Measurements from ENCODE around the gene MOSMO.
"Not testable (repeated sequence)": the region's sequence is repeated elsewhere in the genome, so short reads cannot be mapped to it uniquely, and the experiment has no call there.

MOSMO gene

DNA sequence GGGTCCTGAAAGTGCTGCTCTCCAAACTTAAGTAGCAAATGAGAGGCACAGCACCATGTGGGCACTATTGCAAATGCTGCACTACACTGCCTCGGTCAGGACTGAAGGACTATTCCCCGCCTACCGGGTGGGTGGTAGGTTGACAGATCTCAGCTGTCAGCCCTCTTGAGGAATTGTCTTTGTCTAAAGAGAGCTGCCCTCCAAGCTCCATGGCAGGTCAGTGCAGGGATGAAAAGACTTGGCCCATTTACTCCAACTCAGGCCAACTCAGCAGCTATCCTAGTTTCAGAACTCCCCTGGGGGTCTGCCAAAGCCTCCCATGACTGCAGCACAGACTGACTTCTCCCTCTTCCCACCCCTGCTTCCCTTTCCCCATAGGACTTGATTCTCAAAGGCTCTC lies 3.6 kb upstream of the MOSMO start:
- no peak for DNase-seq

DNA sequence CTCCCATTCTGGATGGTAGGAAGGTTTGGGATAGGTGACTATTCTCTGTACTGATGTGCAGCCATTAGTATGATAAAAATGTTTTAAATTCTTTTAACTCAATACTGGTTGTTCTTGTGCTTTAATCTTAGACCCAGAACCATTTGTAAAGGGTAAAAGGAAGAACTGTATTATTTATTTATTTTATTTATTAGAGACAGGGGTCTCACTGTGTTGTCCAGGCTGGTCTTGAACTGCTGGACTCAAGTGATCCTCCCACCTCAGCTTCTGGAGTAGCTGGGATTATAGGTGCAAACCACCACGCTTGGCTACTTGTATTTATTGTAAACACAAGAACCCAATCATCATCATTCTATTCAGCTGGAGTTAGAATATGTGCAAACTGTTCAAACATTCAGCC lies 2.2 kb upstream of the MOSMO start:
- DNase-seq: no peak

- DNase-seq: no peak
Observed at GRCh38 chr16:22006636-22007035, 1.3 kb upstream of the MOSMO start.

- DNase-seq: no peak
Observed at GRCh38 chr16:22007159-22007508, 777 bp upstream of the MOSMO start.

- DNase-seq: no peak
Observed at GRCh38 chr16:22008215-22009059, 526 bp downstream of the MOSMO start.

DNA sequence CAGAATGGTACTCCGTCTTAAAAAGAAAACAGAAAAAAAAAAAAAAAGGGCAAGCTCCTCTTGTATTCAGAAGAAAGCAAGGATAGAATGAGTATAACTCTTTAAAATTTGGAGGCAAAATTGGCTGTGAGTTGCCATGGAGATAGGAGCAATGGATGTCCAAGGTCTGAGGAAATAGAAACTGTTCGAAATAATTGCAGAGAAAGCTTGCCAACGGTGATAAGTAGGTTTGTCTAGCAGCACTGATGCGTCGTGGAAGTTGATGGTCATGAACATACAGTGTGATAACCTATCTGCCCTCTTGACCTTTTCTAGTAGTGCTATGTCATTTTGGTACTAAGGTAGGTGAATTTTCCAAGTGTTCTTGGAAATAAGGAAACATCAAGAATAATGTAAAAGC lies 3.0 kb downstream of the MOSMO start:
- no peak for DNase-seq

DNA sequence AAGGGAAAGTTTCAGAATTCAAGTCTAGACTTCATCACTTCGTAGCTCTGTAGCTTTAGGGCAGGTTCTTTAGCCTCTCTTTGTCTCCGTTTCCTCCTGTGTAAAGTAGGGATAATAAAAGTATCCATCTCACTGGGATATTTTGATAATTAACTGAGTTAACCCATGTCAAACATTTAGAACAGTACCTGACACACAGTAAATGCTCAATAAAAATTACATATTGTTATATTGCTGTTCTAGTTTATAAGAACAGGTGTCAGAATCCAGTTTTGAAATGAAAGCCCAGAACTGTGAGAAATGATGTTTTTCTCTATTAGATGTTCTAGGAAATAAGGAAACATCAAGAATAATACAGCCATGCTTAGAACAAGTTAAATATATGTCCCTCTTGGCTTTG lies 4.3 kb downstream of the MOSMO start:
- no peak for DNase-seq

GRCh38 chr16:22013486-22013885 lies 5.6 kb downstream of the MOSMO start:
- DNase-seq: no peak

DNA sequence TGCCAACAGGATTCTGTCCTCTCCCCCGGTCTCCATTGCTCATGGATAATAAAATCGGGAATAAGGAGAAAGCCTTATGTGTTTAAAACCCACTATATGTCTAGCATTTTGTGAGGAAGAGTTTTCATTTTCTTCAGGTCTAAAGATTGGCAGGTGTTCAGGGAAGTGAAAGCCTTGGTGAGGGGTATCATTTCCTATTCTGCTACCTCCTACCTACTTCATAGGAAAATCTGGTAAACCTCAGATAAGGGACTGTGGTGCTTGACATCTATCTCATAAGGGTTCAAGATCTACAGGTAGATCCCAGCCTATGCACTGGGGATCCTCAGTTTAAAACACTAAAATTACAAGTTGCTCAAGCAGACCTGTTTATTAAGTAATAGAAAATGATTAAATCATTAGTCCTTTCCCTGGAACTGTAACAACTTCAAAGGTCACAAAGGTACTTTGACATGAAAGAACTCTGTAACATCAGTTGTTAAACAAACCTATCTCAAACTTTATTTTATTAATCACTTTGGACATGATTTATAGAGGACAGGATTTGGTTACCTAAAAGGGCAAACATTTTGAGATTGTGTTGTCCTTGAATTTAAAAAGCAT lies 6.5 kb downstream of the MOSMO start:
- no peak for DNase-seq

- DNase-seq: no peak
Observed at GRCh38 chr16:22016927-22017326, 9.0 kb downstream of the MOSMO start.

DNA sequence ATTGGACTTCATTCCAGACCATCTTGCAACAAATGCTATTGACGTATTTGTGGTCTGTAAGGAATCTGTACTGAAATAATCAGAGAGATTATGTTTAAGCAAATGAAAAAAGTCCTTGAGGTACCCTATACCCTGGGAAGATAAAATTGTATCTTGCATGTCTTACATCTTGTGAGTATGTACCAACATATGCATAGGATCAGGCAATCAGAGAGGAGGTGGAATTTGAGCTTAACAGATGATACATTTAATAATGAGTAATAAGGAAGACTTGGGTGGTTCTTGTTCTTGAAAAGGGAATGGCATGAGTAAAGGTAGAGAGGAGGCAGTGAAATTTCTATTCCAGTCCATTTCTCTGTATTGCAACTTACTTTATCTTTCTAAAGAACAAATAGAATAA lies 10.6 kb downstream of the MOSMO start:
- no peak for DNase-seq

DNA sequence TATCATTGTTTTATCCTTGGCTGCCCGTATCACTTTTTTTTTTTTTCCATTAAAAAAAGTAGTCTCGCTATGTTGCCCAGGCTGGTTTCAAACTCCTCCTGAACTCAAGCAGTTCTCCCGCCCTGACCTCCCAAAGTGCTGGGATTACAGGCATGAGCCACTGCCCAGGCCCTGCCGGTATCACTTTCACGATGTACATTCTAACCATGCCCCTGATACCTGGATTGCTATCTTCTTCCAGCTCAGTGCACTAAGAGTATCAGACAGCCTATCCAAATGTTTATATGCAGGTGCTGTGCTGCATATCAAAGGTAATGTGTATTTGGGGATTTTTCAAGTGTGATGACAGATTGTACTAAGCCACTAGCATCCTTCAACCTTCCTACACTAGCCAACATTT lies 14.2 kb downstream of the MOSMO start:
- DNase-seq: no peak

GRCh38 chr16:22023505-22023904 lies 15.6 kb downstream of the MOSMO start:
- no peak for DNase-seq

DNA sequence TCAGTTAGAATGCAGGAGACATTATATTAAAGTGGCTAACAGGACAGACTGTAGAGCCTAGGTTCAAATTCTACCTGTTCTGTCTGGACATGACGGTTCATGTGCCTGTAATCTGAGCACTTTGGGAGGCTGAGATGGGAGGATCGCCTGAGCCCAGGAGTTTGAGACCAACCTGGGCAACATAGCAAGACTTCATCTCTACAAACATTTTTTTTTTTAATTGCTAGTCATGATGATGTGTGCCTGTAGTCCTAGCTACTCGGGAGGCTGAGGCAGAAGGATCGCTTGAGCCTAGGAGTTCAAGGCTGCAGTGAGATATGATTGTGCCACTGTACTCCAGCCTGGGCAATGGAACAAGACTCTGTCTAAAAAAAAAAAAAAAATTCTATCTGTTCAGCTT lies 16.9 kb downstream of the MOSMO start:
- not testable (repeated sequence) for DNase-seq

DNA sequence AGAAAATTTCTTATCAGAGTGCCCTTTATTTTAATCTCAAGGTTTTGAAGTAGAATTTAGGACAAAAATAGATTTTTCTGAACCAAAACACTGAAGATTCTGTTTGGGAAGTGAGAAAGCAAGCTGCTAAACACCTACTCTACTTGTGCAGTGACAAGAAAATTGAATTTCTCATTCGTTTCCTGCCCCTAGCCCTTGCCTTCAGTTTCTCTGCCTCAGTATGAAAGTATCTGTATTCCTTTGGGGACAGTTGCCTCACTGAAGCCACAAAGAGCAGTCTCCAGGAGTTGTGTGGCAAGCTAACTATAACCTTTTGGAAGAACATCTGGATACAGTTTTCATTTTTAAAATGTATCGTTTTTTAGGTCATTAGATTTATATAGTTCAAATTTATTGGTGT lies 19.7 kb downstream of the MOSMO start:
- no peak for DNase-seq

DNA sequence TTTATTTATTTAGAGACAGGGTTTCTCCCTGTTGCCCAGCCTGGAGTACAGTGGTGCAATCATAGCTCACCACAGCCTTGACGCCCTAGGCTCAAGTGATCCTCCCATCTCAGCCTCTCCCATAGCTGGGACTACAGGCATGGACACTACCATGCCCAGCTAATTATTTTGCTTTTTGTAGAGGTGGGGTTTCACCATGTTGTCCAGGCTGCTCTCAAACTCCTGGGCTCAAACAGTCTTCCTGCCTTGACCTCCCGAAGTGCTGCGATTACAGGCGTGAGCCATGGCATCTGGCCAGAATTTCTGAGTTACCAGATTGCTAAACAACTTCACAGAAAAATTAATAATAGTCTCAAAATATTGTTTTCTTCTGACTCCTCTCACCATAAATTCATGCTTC lies 21.7 kb downstream of the MOSMO start:
- no peak for DNase-seq

GRCh38 chr16:22030087-22030812 lies 22.3 kb downstream of the MOSMO start:
- DNase-seq: no peak

- no peak for DNase-seq
Observed at GRCh38 chr16:22031483-22032083, 23.7 kb downstream of the MOSMO start.

DNA sequence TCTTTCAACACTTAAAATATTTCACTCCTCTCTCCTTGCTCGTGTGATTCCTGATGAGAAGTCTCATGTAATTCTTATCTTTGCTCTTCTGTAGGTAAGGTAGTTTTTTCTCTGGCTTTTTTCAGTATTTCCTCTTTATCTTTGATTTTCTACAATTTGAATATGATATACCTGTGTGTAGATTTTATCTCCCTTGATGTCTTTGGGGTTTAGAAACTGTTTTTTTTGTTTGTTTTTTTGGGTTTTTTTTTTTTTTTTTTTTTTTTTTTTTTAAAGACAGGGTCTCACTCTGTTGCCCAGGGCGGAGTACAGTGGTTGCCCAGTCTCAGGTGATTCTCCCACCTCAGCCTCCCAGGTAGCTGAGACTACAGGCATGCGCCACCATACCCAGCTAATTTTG lies 26.6 kb downstream of the MOSMO start:
- DNase-seq: no peak

GRCh38 chr16:22035153-22035552 lies 27.2 kb downstream of the MOSMO start:
- no peak for DNase-seq

DNA sequence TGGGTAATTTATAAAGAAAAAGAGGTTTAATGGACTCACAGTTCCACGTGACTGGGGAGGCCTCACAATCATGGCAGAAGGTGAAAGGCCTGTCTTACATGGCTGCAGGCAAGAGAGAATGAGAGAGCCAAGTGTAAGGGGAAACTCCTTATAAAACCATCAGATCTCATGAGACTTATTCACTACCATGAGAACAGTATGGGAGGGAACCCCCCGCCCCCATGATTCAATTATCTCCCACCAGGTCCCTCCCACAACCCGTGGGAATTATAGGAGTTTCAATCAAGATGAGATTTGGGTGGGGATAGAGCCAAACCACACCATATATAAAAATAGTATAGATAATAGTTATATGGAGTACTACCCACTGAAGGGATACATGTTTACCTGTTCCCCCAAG lies 36.0 kb downstream of the MOSMO start:
- DNase-seq: not testable (repeated sequence)

- not testable (repeated sequence) for DNase-seq
Observed at GRCh38 chr16:22045888-22046287, 38.0 kb downstream of the MOSMO start.

DNA sequence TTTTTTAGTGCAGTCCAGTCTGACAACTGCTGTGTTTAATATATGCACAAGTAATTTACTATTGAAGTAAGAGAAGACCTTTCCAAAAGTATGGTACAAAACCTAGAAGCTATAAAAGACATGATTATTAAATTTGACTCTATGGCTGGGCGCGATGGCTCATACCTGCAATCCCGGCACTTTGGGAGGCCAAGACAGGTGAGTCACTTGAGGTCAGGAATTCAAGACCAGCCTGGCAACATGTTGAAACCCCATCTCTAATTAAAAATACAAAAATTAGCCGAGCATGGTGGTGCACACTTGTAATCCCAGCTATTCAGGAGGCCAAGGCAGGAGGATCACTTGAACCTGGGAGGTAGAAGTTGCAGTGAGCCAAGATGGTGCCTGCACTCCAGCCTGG lies 43.1 kb downstream of the MOSMO start:
- no peak for DNase-seq

DNA sequence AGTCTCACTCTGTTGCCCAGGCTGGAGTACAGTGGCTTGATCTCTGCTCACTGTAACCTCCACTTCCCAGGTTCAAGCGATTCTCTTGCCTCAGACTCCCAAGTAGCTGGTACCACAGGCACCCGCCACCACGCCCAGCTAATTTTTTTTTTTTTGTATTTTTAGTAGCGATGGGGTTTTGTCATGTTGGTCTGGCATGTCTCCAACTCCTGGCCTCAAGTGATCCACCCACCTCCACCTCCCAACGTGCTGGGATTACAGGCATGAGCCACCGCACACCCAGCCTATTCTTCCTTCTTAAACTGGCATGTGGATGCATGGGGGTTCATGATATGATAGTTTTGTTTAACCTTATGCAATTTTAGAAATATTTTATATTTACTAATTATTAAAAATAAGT lies 45.1 kb downstream of the MOSMO start:
- no peak for DNase-seq
